ENCODE results near the gene PLPPR1. TPM values are rescaled to one million over a fixed set of nuclear protein-coding genes. Genes with fewer than 3 reads are reported as not detected.

Gene PLPPR1
- total RNA-seq, 1 donor from 2014 or later: not detected

DNA sequence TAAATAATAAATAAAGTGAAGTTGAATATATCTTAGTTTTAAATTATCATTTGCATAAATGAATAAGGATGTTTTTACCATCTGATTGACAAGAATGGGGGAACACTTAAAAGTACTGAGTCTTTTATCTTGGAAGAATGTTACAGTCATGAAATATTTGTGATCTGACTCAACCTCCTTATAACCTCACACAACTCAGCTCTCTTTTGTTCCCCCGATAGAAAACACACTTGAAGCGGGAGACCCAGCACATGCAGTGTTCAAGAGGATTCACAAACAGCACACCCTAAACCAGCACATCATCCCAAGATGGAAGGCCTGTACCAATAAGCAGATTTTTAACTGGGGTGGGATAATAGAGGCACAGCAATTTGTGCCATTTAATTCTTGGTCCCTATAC, 340.8 kb downstream of the PLPPR1 start:
- intact Hi-C loops (cut with DNase I): loop anchor here (10.0 kb wide), 1 partner anchor 924 kb away; no protein-coding TSS in a partner anchor
- Histone ChIP-seq H3K4me3 (no peak overlapping the region), H3K36me3 (no peaks in the 10 kb centered on the region), H3K27ac (no peak overlapping the region), H3K9me3 (no peaks in the 10 kb centered on the region), H3K27me3 (no peaks in the 10 kb centered on the region), H3K4me1 (no peaks in the 10 kb centered on the region)
- DNase-seq (ENCODE audit: extremely low spot score in 2 of 2): no peak
- no peak for TF ChIP-seq CTCF (IDR thresholded peaks at IDR 0.05)
- TF ChIP-seq POLR2AphosphoS5 (IDR thresholded peaks at IDR 0.05; ENCODE audit: insufficient read depth in 1 of 2, low read depth in 1 of 2): no peak
- no peak for TF ChIP-seq POLR2A (IDR thresholded peaks at IDR 0.05)

DNA sequence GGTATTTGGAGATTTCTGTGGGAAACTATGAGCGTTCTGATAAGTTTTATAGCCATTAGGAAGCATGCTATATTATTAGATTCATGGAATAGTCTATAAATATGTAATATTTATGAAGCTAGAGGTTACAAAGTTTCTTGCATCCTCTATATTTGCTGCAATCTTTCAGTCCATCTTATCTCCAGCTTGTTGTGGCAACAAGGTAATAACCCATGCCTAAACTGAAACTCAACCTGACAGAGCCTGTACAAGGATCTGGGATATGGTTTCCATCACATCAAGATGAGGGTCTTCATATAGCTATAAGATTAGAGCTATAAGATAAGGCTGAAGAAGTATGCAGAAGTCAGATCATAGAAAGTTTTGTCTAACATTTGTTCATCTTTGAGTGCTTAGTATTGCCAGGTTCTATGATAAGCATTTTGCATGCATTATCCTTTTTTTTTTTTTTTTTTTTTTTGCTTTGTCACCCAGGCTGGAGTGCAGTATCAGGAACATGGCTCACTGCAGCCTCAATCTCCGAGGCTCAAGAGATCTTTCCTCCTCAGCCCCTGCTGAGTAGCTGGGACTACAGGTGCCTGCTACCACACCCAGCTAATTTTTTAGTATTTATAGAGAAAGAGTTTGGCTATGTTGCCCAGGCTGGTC, 341.5 kb downstream of the PLPPR1 start:
- TF ChIP-seq POLR2A (IDR thresholded peaks at IDR 0.05) (no peak), POLR2AphosphoS5 (IDR thresholded peaks at IDR 0.05; ENCODE audit: insufficient read depth in 1 of 2, low read depth in 1 of 2) (no peak), CTCF (IDR thresholded peaks at IDR 0.05) (no peak)
- no peaks in the 10 kb centered on the region for H3K4me1 ChIP-seq
- H3K4me3 ChIP-seq: no peak overlapping the region
- H3K9me3 ChIP-seq: no peaks in the 10 kb centered on the region
- no peak for DNase-seq (ENCODE audit: extremely low spot score in 2 of 2)
- H3K27me3 ChIP-seq: no peaks in the 10 kb centered on the region
- H3K36me3 ChIP-seq: no peaks in the 10 kb centered on the region
- H3K27ac ChIP-seq: no peak overlapping the region
- intact Hi-C loops (cut with DNase I): loop anchor here (10.0 kb wide), 1 partner anchor 925 kb away; no protein-coding TSS in a partner anchor

DNA sequence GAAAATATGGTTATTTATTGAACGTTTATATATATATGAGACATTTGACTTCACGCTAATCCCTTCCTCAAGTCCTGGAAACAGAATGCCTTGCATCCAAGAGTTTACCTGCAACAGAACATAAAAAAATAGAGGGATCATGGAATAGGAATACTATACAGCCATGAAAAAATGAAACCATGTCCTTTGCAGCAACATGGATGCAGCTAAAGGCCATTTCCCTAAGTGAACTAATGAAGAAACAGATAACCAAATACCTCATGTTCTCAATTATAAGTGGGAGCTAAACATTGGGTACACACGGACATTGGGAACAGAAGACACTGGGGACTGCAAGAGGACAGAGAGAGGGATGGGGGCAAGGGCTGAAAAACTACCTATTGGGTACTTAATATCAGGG, 343.3 kb downstream of the PLPPR1 start:
- intact Hi-C loops (cut with DNase I): no loop called here
- Histone ChIP-seq H3K9me3 (no peaks in the 10 kb centered on the region), H3K27ac (no peak overlapping the region), H3K4me1 (no peaks in the 10 kb centered on the region), H3K4me3 (no peak overlapping the region), H3K27me3 (no peaks in the 10 kb centered on the region), H3K36me3 (no peaks in the 10 kb centered on the region)
- TF ChIP-seq CTCF (IDR thresholded peaks at IDR 0.05) (no peak), POLR2AphosphoS5 (IDR thresholded peaks at IDR 0.05; ENCODE audit: insufficient read depth in 1 of 2, low read depth in 1 of 2) (no peak), POLR2A (IDR thresholded peaks at IDR 0.05) (no peak)
- DNase-seq (ENCODE audit: extremely low spot score in 2 of 2): no peak

- no peaks in the 10 kb centered on the region for H3K4me1 ChIP-seq
- TF ChIP-seq POLR2A (IDR thresholded peaks at IDR 0.05) (no peak), CTCF (IDR thresholded peaks at IDR 0.05) (no peak)
- DNase-seq (ENCODE audit: extremely low spot score in 2 of 2): no peak
- H3K36me3 ChIP-seq: no peaks in the 10 kb centered on the region
- H3K9me3 ChIP-seq: no peaks in the 10 kb centered on the region
- H3K27me3 ChIP-seq: no peaks in the 10 kb centered on the region
- H3K27ac ChIP-seq: no peak overlapping the region
- intact Hi-C loops (cut with DNase I): no loop called here
- H3K4me3 ChIP-seq: no peak overlapping the region
Observed at GRCh38 chr9:101372327-101373118, 344.0 kb downstream of the PLPPR1 start.

Small RNA genes lying within 50 kb of the gene (small RNA-seq; reads per million reads assigned to genes)
- not detected for gene RF00322
